Gastrocnemius medialis (tissue), 4 donors: Measurements from ENCODE around the gene ERC2.

Source experiments
- CTCF ChIP-seq, 5 experiments: fragments of 450-650 bp in 3 of 5; fragments of 200-600 bp in 2 of 5; sonication (generic) in 2 of 5; IDR thresholded peaks in 4 of 5; conservative IDR thresholded peaks in 1 of 5; 1 replicate in 4 of 5; 2 replicates in 1 of 5; pipeline ENCODE4 v1.5.1; 2016 to 2019; ENCODE audit warnings: antibody characterized with exemption in 5 of 5, mild to moderate bottlenecking in 3 of 5, moderate library complexity in 3 of 5
- POLR2A ChIP-seq, 2 donors: fragments of 450-650 bp; IDR thresholded peaks; one replicate each; pipeline ENCODE4 v1.6.1; 2017; ENCODE audit warnings: antibody characterized with exemption in 2 of 2, mild to moderate bottlenecking in 2 of 2, moderate library complexity in 2 of 2

GRCh38 chr3:55554634-55555425 lies 913.4 kb downstream of the ERC2 start:
- TF ChIP-seq CTCF (IDR thresholded peaks at IDR 0.05 in 4 of 5, conservative IDR thresholded peaks at IDR 0.05 in 1 of 5) (no peak), POLR2A (IDR thresholded peaks at IDR 0.05) (no peak)
